Astrocyte (in vitro differentiated cells and primary cell): ENCODE data around the gene PTGES3L. TPM values are rescaled to one million over a fixed set of nuclear protein-coding genes. Genes with fewer than 3 reads are reported as not detected.

ENCODE experiments used
- DNase-seq: peaks from one replicate; pipeline ENCODE4 v3.0.0-alpha.2; 2010; ENCODE audit warnings: low read depth
- FAIRE-seq: peaks from 2 replicates; lab custom pipeline; 2011; peaks lifted over from hg19 to GRCh38; lab: Jason Lieb, UNC
- H2AFZ ChIP-seq: 2 replicates; pipeline ENCODE4 v1.6.0; 2012; ENCODE audit warnings: low read depth, low read length, inconsistent platforms
- H3K27ac ChIP-seq: 2 replicates; pipeline ENCODE4 v1.5.1; 2011; ENCODE audit warnings: low read depth, low read length, inconsistent platforms
- H3K27me3 ChIP-seq: 2 replicates; pipeline ENCODE4 v1.6.0; 2011; ENCODE audit warnings: low read length, inconsistent platforms; ENCODE audit not compliant: insufficient read depth
- H3K36me3 ChIP-seq: 2 replicates; pipeline ENCODE4 v1.5.1; 2011; ENCODE audit warnings: low read length, inconsistent platforms; ENCODE audit not compliant: insufficient read depth
- H3K4me1 ChIP-seq: 2 replicates; pipeline ENCODE4 v1.5.1; 2011; ENCODE audit warnings: low read length, inconsistent platforms; ENCODE audit not compliant: insufficient read depth
- H3K4me2 ChIP-seq: 2 replicates; pipeline ENCODE4 v1.6.0; 2012; ENCODE audit warnings: low read length, inconsistent platforms
- H3K4me3 ChIP-seq: 2 replicates; pipeline ENCODE4 v1.5.1; 2011; ENCODE audit warnings: low read depth, mild to moderate bottlenecking, low read length, inconsistent platforms; ENCODE audit not compliant: insufficient read depth
- H3K79me2 ChIP-seq: 2 replicates; pipeline ENCODE4 v1.6.0; 2012; ENCODE audit warnings: mild to moderate bottlenecking, low read length, inconsistent platforms; ENCODE audit not compliant: insufficient read depth
- H3K9ac ChIP-seq: 2 replicates; pipeline ENCODE4 v1.6.0; 2012; ENCODE audit warnings: mild to moderate bottlenecking, low read length, inconsistent platforms
- H3K9me3 ChIP-seq: 2 replicates; pipeline ENCODE4 v1.5.1; 2012; ENCODE audit warnings: low read depth, mild to moderate bottlenecking, low read length, inconsistent platforms; ENCODE audit not compliant: insufficient read depth
- H4K20me1 ChIP-seq: 2 replicates; pipeline ENCODE4 v1.6.0; 2012; ENCODE audit warnings: low read length, inconsistent platforms; ENCODE audit not compliant: insufficient read depth
- H3K27ac Mint-ChIP-seq: one replicate; pipeline ENCODE4 v1.8.0; 2021; ENCODE audit warnings: mild to moderate bottlenecking, mixed read lengths; ENCODE audit not compliant: unreplicated experiment
- H3K27me3 Mint-ChIP-seq: one replicate; pipeline ENCODE4 v1.8.0; 2021; ENCODE audit warnings: low read depth, mixed read lengths; ENCODE audit not compliant: unreplicated experiment
- H3K36me3 Mint-ChIP-seq: one replicate; pipeline ENCODE4 v1.8.0; 2021; ENCODE audit warnings: low read depth, mixed read lengths; ENCODE audit not compliant: unreplicated experiment
- H3K4me1 Mint-ChIP-seq: one replicate; pipeline ENCODE4 v1.8.0; 2021; ENCODE audit warnings: low read depth, mixed read lengths; ENCODE audit not compliant: unreplicated experiment
- H3K4me3 Mint-ChIP-seq: one replicate; pipeline ENCODE4 v1.8.0; 2021; ENCODE audit warnings: mild to moderate bottlenecking, moderate library complexity, mixed read lengths; ENCODE audit not compliant: unreplicated experiment
- H3K9me3 Mint-ChIP-seq: one replicate; pipeline ENCODE4 v1.8.0; 2021; ENCODE audit warnings: mild to moderate bottlenecking, mixed read lengths; ENCODE audit not compliant: unreplicated experiment
- EZH2 ChIP-seq: IDR thresholded peaks from 2 replicates; pipeline ENCODE4 v1.6.1; 2012; ENCODE audit warnings: mild to moderate bottlenecking, low read length, inconsistent platforms; ENCODE audit not compliant: insufficient read depth
- total RNA-seq: library from RNA; stranded (reverse); gene quantifications from 2 replicates; pipeline ENCODE4 v1.2.1, GENCODE V29; 2021
- TF ChIP-seq, protein P1 (sequence below): IDR thresholded peaks from 2 replicates; pipeline ENCODE4 v1.5.1; 2011; ENCODE audit warnings: low read depth, mild to moderate bottlenecking, inconsistent platforms, low read length, moderate library complexity; ENCODE audit not compliant: insufficient read depth

The PTGES3L gene
- total RNA-seq, 1 donor from 2014 or later = 5.1 TPM

DNA sequence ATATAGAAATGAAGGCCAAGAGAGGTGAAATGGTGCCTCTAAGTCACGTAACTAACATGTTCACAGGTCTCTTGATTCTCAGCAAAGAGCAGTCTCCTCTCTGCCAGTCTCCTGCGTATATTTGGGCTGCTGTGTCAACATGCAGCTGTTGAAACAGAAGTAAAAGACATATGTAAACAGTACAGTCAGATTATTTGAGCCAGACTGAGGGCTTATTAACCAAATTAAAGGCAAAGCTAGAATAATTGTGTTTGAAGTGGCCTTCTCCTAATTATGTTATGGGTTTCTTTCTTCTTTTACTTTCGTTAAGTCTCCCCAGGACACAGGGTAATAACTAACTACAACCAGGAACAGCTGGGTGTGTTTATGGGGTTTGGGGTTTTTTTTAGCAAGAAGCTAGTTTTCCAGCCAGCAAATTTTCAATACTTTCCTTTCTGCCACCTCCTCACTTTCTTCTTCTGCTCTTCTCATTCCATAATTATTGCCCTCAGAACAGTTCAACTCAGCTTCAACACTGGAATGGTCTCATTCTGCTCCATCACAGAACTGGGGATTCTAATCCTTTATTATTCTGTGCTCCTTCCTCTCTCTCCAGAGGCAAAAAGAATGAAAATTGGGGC is 60.9 kb downstream of the PTGES3L start:
- H3K4me1 Mint-ChIP-seq = peaks cover 3% of the 10 kb centered on the region
- Histone ChIP-seq H3K9ac (no peak overlapping the region), H3K27me3 (peaks cover 29% of the 10 kb centered on the region), H3K27ac (no peak overlapping the region), H2AFZ (no peak overlapping the region), H3K4me3 (no peak overlapping the region), H3K79me2 (no peaks in the 10 kb centered on the region), H3K36me3 (no peaks in the 10 kb centered on the region), H3K9me3 (no peaks in the 10 kb centered on the region), H3K4me2 (no peak overlapping the region), H4K20me1 (no peaks in the 10 kb centered on the region), H3K4me1 (no peaks in the 10 kb centered on the region)
- FAIRE-seq (no peak), DNase-seq (no peak)
- no peak overlapping the region for H3K4me3 Mint-ChIP-seq
- no peak overlapping the region for H3K27ac Mint-ChIP-seq
- TF ChIP-seq, protein P1, sequence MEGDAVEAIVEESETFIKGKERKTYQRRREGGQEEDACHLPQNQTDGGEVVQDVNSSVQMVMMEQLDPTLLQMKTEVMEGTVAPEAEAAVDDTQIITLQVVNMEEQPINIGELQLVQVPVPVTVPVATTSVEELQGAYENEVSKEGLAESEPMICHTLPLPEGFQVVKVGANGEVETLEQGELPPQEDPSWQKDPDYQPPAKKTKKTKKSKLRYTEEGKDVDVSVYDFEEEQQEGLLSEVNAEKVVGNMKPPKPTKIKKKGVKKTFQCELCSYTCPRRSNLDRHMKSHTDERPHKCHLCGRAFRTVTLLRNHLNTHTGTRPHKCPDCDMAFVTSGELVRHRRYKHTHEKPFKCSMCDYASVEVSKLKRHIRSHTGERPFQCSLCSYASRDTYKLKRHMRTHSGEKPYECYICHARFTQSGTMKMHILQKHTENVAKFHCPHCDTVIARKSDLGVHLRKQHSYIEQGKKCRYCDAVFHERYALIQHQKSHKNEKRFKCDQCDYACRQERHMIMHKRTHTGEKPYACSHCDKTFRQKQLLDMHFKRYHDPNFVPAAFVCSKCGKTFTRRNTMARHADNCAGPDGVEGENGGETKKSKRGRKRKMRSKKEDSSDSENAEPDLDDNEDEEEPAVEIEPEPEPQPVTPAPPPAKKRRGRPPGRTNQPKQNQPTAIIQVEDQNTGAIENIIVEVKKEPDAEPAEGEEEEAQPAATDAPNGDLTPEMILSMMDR = no peak
- no peak for TF ChIP-seq EZH2
- H3K36me3 Mint-ChIP-seq = peaks cover 3% of the 10 kb centered on the region
- peaks cover 6% of the 10 kb centered on the region for H3K27me3 Mint-ChIP-seq
- H3K9me3 Mint-ChIP-seq = no peaks in the 10 kb centered on the region

Other genes with a start within 250 kb of the PTGES3L start
- gene EZH1, start 235.0 kb downstream of the PTGES3L start, total RNA-seq = 15.2 and 16.9 TPM in 2 replicates
- gene RAMP2, start 218.9 kb downstream of the PTGES3L start, total RNA-seq = 6.1 and 6.8 TPM in 2 replicates
- 49.5 and 53.2 TPM in 2 replicates for gene VPS25, start 206.6 kb downstream of the PTGES3L start, total RNA-seq
- 22.8 and 34.8 TPM in 2 replicates for gene WNK4, start 199.5 kb downstream of the PTGES3L start, total RNA-seq
- 31.8 and 34.3 TPM in 2 replicates for gene COA3, start 181.4 kb downstream of the PTGES3L start, total RNA-seq
- not detected in 2 replicates for gene CNTD1, start 181.2 kb downstream of the PTGES3L start, total RNA-seq
- 79.8 and 87.6 TPM in 2 replicates for gene BECN1, start 155.8 kb downstream of the PTGES3L start, total RNA-seq
- gene PSME3, start 146.7 kb downstream of the PTGES3L start, total RNA-seq = 131 and 152 TPM in 2 replicates
- 4.1 and 5.0 TPM in 2 replicates for gene AOC2, start 135.5 kb downstream of the PTGES3L start, total RNA-seq
- 1.1 and 1.5 TPM in 2 replicates for gene AOC3, start 128.9 kb downstream of the PTGES3L start, total RNA-seq
- not detected in 2 replicates for gene G6PC1, start 79.3 kb downstream of the PTGES3L start, total RNA-seq
- gene AARSD1, start 15.6 kb downstream of the PTGES3L start, total RNA-seq = 42.8 and 45.2 TPM in 2 replicates
- 13.2 and 13.8 TPM in 2 replicates for gene RUNDC1, start 485 bp upstream of the PTGES3L start, total RNA-seq
- gene RPL27, start 18.3 kb upstream of the PTGES3L start, total RNA-seq = 993 and 1,032 TPM in 2 replicates
- gene IFI35, start 26.7 kb upstream of the PTGES3L start, total RNA-seq = 60.5 and 72.8 TPM in 2 replicates
- gene VAT1, start 42.3 kb upstream of the PTGES3L start, total RNA-seq = 348 and 413 TPM in 2 replicates
- 1.3 and 2.3 TPM in 2 replicates for gene RND2, start 45.2 kb upstream of the PTGES3L start, total RNA-seq
- gene BRCA1, start 145.3 kb upstream of the PTGES3L start, total RNA-seq = 3.6 and 6.0 TPM in 2 replicates
- gene NBR1, start 191.1 kb upstream of the PTGES3L start, total RNA-seq = 46.8 and 53.6 TPM in 2 replicates
- 10.1 and 11.4 TPM in 2 replicates for gene TMEM106A, start 231.8 kb upstream of the PTGES3L start, total RNA-seq
- not detected in 2 replicates for gene CCDC200, start 248.5 kb upstream of the PTGES3L start, total RNA-seq